OCI-LY7 (cell line): ENCODE data around the gene POLD3. TPM values are rescaled to one million over a fixed set of nuclear protein-coding genes. Genes with fewer than 3 reads are reported as not detected.

ENCODE experiments used
- BruUV-seq: library from RNA; stranded (reverse); fragments of 400-500 nt; replicated peaks from 2 replicates; lab custom pipeline; 2021; lab: Mats Ljungman, UMichigan
- CTCF ChIA-PET: fragments of 300-600 bp; sonication (Branson Sonifier 250); formaldehyde crosslinking; loops from one replicate; lab custom pipeline; 2022; ENCODE audit warnings: antibody characterized with exemption; ENCODE audit not compliant: unreplicated experiment; lab: Charles Lee
- POLR2A ChIA-PET: fragments of 300-600 bp; sonication (Branson Sonifier 250); formaldehyde crosslinking; loops from one replicate; lab custom pipeline; 2022; ENCODE audit warnings: antibody characterized with exemption; lab: Charles Lee
- DNase-seq: peaks from one replicate; pipeline ENCODE4 v3.0.0-alpha.2; 2015; ENCODE audit warnings: low spot score
- H2AFZ ChIP-seq: fragments of 200-600 bp; sonication (generic), shearing (Covaris generic); 2 replicates; pipeline ENCODE4 v1.6.1; 2014; ENCODE audit warnings: mild to moderate bottlenecking, antibody characterized with exemption, low read length, moderate library complexity
- H3K27ac ChIP-seq: fragments of 200-600 bp; sonication (generic); 2 replicates; pipeline ENCODE4 v1.5.1; 2014; ENCODE audit warnings: mixed run types, low read depth, mild to moderate bottlenecking, moderate library complexity, low read length, inconsistent platforms; ENCODE audit not compliant: poor library complexity, severe bottlenecking
- H3K36me3 ChIP-seq: fragments of 200-600 bp; sonication (generic); 2 replicates; pipeline ENCODE4 v1.6.1; 2014; ENCODE audit warnings: mild to moderate bottlenecking, antibody characterized with exemption, low read length, moderate library complexity, mixed read lengths; ENCODE audit not compliant: insufficient read depth
- H3K4me1 ChIP-seq: fragments of 200-600 bp; sonication (generic); 2 replicates; pipeline ENCODE4 v1.5.1; 2014; ENCODE audit warnings: mild to moderate bottlenecking, low read length; ENCODE audit not compliant: insufficient read depth, poor library complexity, severe bottlenecking
- H3K4me2 ChIP-seq: fragments of 200-600 bp; sonication (generic); 2 replicates; pipeline ENCODE4 v1.6.1; 2014; ENCODE audit warnings: mild to moderate bottlenecking, low read length
- H3K4me3 ChIP-seq: fragments of 200-600 bp; sonication (generic); 2 replicates; pipeline ENCODE4 v1.5.1; 2014; ENCODE audit warnings: mild to moderate bottlenecking, low read depth, low read length; ENCODE audit not compliant: poor library complexity, severe bottlenecking
- H3K79me2 ChIP-seq: fragments of 200-600 bp; sonication (generic); 2 replicates; pipeline ENCODE4 v1.6.1; 2016; ENCODE audit warnings: low read depth, mild to moderate bottlenecking, low read length, moderate library complexity, mixed read lengths; ENCODE audit not compliant: insufficient read depth
- H3K9me2 ChIP-seq: fragments of 200-600 bp; sonication (generic); 2 replicates; pipeline ENCODE4 v1.6.1; 2016; ENCODE audit warnings: mild to moderate bottlenecking, low read length, mixed read lengths; ENCODE audit not compliant: insufficient read depth
- H3K9me3 ChIP-seq: fragments of 200-600 bp; sonication (generic); 2 replicates; pipeline ENCODE4 v1.6.1; 2014; ENCODE audit warnings: mild to moderate bottlenecking, mixed run types, low read length, mixed read lengths
- H4K20me1 ChIP-seq: fragments of 200-600 bp; sonication (generic); 2 replicates; pipeline ENCODE4 v1.6.1; 2014; ENCODE audit warnings: mild to moderate bottlenecking, antibody characterized with exemption, low read length, moderate library complexity, mixed read lengths; ENCODE audit not compliant: insufficient read depth
- EZH2phosphoT487 ChIP-seq: fragments of 200-600 bp; sonication (generic); IDR thresholded peaks from 2 replicates; pipeline ENCODE4 v1.6.1; 2018; ENCODE audit warnings: low read depth, borderline replicate concordance, mild to moderate bottlenecking, mixed run types, antibody characterized with exemption, low read length, moderate library complexity, mixed read lengths
- intact Hi-C: fragments of 100-400 bp; cut with micrococcal nuclease; formaldehyde crosslinking; loops from one replicate; pipeline ENCODE4 v1.10.0; 2022; ENCODE audit not compliant: unreplicated experiment
- total RNA-seq, 2 experiments: library from RNA; depleted of rRNA in 1 of 2; stranded (reverse); fragments of >200 nt in 1 of 2; shearing (Covaris generic) in 1 of 2; gene quantifications; 2 replicates each; pipeline ENCODE4 v1.2.3, GENCODE V29; 2014 to 2022
- TF ChIP-seq, protein P1 (sequence below): fragments of 200-600 bp; sonication (generic); conservative IDR thresholded peaks from 2 replicates; pipeline ENCODE4 v1.5.1; 2014; ENCODE audit warnings: mild to moderate bottlenecking, antibody characterized with exemption, low read length, moderate library complexity, mixed read lengths

POLD3 gene
- total RNA-seq, 2 experiments from 2014 or later, result 38.8 to 39.3 TPM

DNA sequence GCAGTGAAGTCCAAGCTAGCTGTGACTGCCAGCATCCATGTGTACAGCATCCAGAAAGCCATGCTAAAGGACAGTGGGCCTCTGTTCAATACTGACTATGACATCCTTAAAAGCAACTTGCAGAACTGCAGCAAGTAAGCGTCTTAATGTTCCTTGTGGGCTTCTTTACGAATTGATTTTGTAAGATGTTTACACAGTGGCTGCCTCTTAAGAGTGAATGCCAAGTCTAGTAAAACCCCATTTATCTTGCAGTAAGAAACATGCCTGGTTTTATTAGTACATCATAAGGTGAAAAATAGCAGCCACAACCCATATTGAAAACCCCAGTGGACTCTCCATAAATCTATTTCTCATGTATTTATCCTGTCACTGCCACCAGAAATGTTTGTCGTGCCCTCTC is 20.5 kb downstream of the POLD3 start:
- Histone ChIP-seq H3K36me3 (peaks cover 95% of the 10 kb centered on the region), H3K4me1 (no peaks in the 10 kb centered on the region), H3K4me2 (no peak overlapping the region), H3K9me2 (no peaks in the 10 kb centered on the region), H3K4me3 (no peak overlapping the region), H2AFZ (no peak overlapping the region), H3K27ac (no peak overlapping the region), H3K9me3 (no peaks in the 10 kb centered on the region), H3K79me2 (peaks cover 10% of the 10 kb centered on the region; the same call in 1 of the 2 replicates), H4K20me1 (no peaks in the 10 kb centered on the region)
- no peak for DNase-seq
- ChIA-PET POLR2A (no interaction called here), CTCF (no interaction called here)
- no TSS peak for BruUV-seq
- TF ChIP-seq EZH2phosphoT487, result no peak
- TF ChIP-seq, protein P1, sequence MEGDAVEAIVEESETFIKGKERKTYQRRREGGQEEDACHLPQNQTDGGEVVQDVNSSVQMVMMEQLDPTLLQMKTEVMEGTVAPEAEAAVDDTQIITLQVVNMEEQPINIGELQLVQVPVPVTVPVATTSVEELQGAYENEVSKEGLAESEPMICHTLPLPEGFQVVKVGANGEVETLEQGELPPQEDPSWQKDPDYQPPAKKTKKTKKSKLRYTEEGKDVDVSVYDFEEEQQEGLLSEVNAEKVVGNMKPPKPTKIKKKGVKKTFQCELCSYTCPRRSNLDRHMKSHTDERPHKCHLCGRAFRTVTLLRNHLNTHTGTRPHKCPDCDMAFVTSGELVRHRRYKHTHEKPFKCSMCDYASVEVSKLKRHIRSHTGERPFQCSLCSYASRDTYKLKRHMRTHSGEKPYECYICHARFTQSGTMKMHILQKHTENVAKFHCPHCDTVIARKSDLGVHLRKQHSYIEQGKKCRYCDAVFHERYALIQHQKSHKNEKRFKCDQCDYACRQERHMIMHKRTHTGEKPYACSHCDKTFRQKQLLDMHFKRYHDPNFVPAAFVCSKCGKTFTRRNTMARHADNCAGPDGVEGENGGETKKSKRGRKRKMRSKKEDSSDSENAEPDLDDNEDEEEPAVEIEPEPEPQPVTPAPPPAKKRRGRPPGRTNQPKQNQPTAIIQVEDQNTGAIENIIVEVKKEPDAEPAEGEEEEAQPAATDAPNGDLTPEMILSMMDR, result no peak
- intact Hi-C loops, result loop anchor here (10.0 kb wide), 1 partner anchor 62 kb away; no protein-coding TSS in a partner anchor

DNA sequence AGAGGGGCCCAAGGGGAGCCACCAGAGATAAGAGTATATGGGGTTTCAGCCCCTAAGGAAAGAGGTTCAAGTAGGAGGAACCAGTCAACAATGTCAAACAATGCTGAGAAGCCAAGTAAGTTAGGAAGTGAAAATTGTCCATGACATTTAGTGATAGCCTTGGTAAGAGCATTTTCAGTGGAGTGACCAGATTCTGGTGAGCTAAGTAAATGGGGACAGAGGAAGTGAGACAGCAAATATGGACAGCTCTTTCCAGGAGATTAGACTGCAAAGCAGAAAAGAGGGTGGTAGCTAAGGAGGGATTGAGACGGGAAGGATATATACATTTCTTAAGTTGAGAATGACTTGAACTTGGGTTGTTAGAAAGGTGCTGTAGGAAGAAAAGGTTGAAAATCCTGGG is 22.9 kb downstream of the POLD3 start:
- intact Hi-C loops, result loop anchor here (10.0 kb wide), 1 partner anchor 59 kb away; no protein-coding TSS in a partner anchor
- no peak overlapping the region for H3K27ac ChIP-seq
- H3K36me3 ChIP-seq, result peaks cover 98% of the 10 kb centered on the region
- H4K20me1 ChIP-seq, result no peaks in the 10 kb centered on the region
- H3K4me2 ChIP-seq, result no peak overlapping the region
- POLR2A ChIA-PET, result interaction anchor here (0.6 to 0.8 kb wide), 3 partner anchors 14 to 78 kb away, joined by 3 to 4 read pairs (median 3); no protein-coding TSS in a partner anchor
- H2AFZ ChIP-seq, result no peak overlapping the region
- BruUV-seq, result no TSS peak
- DNase-seq, result no peak
- CTCF ChIA-PET, result no interaction called here
- peaks cover 5% of the 10 kb centered on the region; the same call in 1 of the 2 replicates for H3K79me2 ChIP-seq
- H3K9me3 ChIP-seq, result no peaks in the 10 kb centered on the region
- TF ChIP-seq, protein P1, result no peak
- TF ChIP-seq EZH2phosphoT487, result no peak
- H3K4me3 ChIP-seq, result no peak overlapping the region
- H3K9me2 ChIP-seq, result no peaks in the 10 kb centered on the region
- H3K4me1 ChIP-seq, result no peaks in the 10 kb centered on the region

DNA sequence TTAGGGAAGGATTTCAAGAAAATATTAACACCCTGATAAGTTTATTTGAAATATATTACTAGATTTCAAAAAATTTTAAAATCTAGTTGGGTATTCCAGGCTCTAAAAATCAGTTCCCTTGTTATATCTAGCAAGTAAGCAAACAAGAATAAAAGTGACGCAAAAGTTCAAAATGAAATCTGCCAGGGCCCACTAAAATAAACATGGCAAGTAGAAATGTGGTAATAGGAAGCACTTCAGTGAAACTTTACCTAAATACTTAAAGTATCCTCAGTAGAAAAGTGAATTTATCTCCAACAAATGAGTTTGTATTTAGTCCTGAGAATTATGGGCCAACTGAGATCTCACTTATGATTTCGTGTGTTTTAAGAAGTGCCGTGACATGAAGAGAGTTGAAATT is 23.6 kb downstream of the POLD3 start:
- H4K20me1 ChIP-seq, result no peaks in the 10 kb centered on the region
- TF ChIP-seq EZH2phosphoT487, result no peak
- TF ChIP-seq, protein P1, result no peak
- H3K27ac ChIP-seq, result no peak overlapping the region
- POLR2A ChIA-PET, result no interaction called here
- no peaks in the 10 kb centered on the region for H3K9me2 ChIP-seq
- CTCF ChIA-PET, result no interaction called here
- peaks cover 2% of the 10 kb centered on the region; the same call in 1 of the 2 replicates for H3K79me2 ChIP-seq
- no peak overlapping the region for H2AFZ ChIP-seq
- H3K4me2 ChIP-seq, result no peak overlapping the region
- no peaks in the 10 kb centered on the region for H3K4me1 ChIP-seq
- no peak overlapping the region for H3K4me3 ChIP-seq
- H3K9me3 ChIP-seq, result no peaks in the 10 kb centered on the region
- intact Hi-C loops, result loop anchor here (10.0 kb wide), 1 partner anchor 59 kb away; no protein-coding TSS in a partner anchor
- no TSS peak for BruUV-seq
- peaks cover 98% of the 10 kb centered on the region for H3K36me3 ChIP-seq
- DNase-seq, result no peak
